ENCODE measurements around the gene NRF1. TPM values are rescaled to one million over a fixed set of nuclear protein-coding genes. Genes with fewer than 3 reads are reported as not detected.

The NRF1 gene
- total RNA-seq, 1 experiment from 2014 or later, result 19.3 TPM

DNA sequence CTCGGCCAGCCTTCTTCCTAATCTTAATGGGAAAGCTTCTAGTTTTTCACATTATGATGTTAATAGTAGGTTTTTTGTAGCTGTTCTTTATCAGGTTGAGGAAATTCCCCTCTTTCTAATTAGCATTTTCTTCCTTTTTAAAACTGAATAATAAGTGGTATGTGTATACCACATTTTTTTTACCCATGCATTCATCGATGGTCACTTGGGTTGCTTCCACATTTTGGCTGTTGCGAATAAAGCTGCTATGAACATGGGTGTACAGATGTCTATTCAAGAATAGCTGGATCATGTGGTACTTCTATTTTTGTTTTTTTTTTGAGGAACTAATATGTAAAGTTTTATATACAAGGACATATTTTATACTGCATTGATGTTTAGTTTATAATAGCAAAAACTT lies 44.3 kb downstream of the NRF1 start:
- H3K27me3 Mint-ChIP-seq (ENCODE audit: low read depth), result no peaks in the 10 kb centered on the region
- H3K9me3 Mint-ChIP-seq, result peaks cover 28 to 30% of the 10 kb centered on the region in 2 experiments

More for the DNA sequence above, 44.3 kb downstream of the NRF1 start:
- H3K79me2 ChIP-seq (ENCODE audit: insufficient read depth, low read length), result peaks cover 4% of the 10 kb centered on the region; the same call in 1 of the 2 replicates
- peaks cover 4% of the 10 kb centered on the region for H3K79me1 ChIP-seq (ENCODE audit: insufficient read depth, low read depth, low read length, poor library complexity, severe bottlenecking)
- no peak overlapping the region for H3K27ac Mint-ChIP-seq
- H2AK5ac ChIP-seq (ENCODE audit: insufficient read length, low read length), result no peak overlapping the region
- no peaks in the 10 kb centered on the region for H3K4me1 ChIP-seq (ENCODE audit: insufficient read depth, low read length)
- H3K23me2 ChIP-seq (ENCODE audit: insufficient read length, low read depth, low read length, poor library complexity, severe bottlenecking), result no peaks in the 10 kb centered on the region
- no peak overlapping the region for H3K23ac ChIP-seq (ENCODE audit: insufficient read length, low read depth, low read length)
- no peak overlapping the region for H3T11ph ChIP-seq (ENCODE audit: low read length)
- H3K4me3 Mint-ChIP-seq, result no peak overlapping the region
- no peak overlapping the region for H4K5ac ChIP-seq (ENCODE audit: insufficient read length, low read depth, low read length)
- H4K91ac ChIP-seq (ENCODE audit: insufficient read length, low read depth, low read length), result no peak overlapping the region
- no peak overlapping the region for H2AFZ ChIP-seq (ENCODE audit: low read length)
- peaks cover 45 to 55% (median 54%) of the 10 kb centered on the region in 3 experiments for H3K36me3 Mint-ChIP-seq (ENCODE audit: insufficient read depth in 1 of 3, low read depth in 3 of 3)
- no peak overlapping the region for H2BK15ac ChIP-seq (ENCODE audit: low read depth, low read length)
- H3K4ac ChIP-seq (ENCODE audit: low read depth, low read length), result no peak overlapping the region
- H2BK5ac ChIP-seq (ENCODE audit: insufficient read length, low read length), result no peak overlapping the region
- no peaks in the 10 kb centered on the region for H4K20me1 ChIP-seq (ENCODE audit: control insufficient read depth, insufficient read depth, insufficient read length)
- TF ChIP-seq, protein P1, sequence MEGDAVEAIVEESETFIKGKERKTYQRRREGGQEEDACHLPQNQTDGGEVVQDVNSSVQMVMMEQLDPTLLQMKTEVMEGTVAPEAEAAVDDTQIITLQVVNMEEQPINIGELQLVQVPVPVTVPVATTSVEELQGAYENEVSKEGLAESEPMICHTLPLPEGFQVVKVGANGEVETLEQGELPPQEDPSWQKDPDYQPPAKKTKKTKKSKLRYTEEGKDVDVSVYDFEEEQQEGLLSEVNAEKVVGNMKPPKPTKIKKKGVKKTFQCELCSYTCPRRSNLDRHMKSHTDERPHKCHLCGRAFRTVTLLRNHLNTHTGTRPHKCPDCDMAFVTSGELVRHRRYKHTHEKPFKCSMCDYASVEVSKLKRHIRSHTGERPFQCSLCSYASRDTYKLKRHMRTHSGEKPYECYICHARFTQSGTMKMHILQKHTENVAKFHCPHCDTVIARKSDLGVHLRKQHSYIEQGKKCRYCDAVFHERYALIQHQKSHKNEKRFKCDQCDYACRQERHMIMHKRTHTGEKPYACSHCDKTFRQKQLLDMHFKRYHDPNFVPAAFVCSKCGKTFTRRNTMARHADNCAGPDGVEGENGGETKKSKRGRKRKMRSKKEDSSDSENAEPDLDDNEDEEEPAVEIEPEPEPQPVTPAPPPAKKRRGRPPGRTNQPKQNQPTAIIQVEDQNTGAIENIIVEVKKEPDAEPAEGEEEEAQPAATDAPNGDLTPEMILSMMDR (conservative IDR thresholded peaks at IDR 0.05), result no peak
- no peak overlapping the region for H2BK12ac ChIP-seq (ENCODE audit: insufficient read length, low read depth, low read length)
- DNase-seq, result no peak
- no peak overlapping the region for H2BK20ac ChIP-seq (ENCODE audit: low read depth, low read length, poor library complexity, severe bottlenecking)
- H3K18ac ChIP-seq (ENCODE audit: insufficient read length, low read depth, low read length), result no peak overlapping the region
- no peak overlapping the region for H3K27ac ChIP-seq (ENCODE audit: insufficient read length, low read depth, low read length)
- peaks cover 14 to 27% of the 10 kb centered on the region in 2 experiments for H3K4me1 Mint-ChIP-seq
- no peak overlapping the region for H3K9ac ChIP-seq (ENCODE audit: extremely low read depth, insufficient read length, low read length)
- H2BK120ac ChIP-seq (ENCODE audit: low read depth, low read length, poor library complexity, severe bottlenecking), result no peak overlapping the region
- H3K27me3 ChIP-seq (ENCODE audit: insufficient read depth, low read length), result no peaks in the 10 kb centered on the region
- H3K14ac ChIP-seq (ENCODE audit: insufficient read depth, low read length), result no peak overlapping the region
- no peak overlapping the region for H3K56ac ChIP-seq (ENCODE audit: insufficient read length, low read depth, low read length)
- H3K9me3 ChIP-seq (ENCODE audit: control insufficient read depth, low read depth, low read length), result peaks cover 14% of the 10 kb centered on the region
- WGBS (ENCODE audit: extremely low coverage, insufficient read length, low lambda C conversion rate), result no CpG with 5 or more reads among the region's 3 CpGs
- no peak overlapping the region for H3K4me2 ChIP-seq (ENCODE audit: insufficient read depth, insufficient read length, low read length)
- H4K8ac ChIP-seq (replicated peaks; ENCODE audit: insufficient read length, low read depth, low read length), result no peak overlapping the region
